HepG2 (cell line): ENCODE data around the gene OR6N1. TPM values are rescaled to one million over a fixed set of nuclear protein-coding genes. Genes with fewer than 3 reads are reported as not detected.

Experiments
- ATAC-seq: fragments of 200-7000 bp; cut with Tn5 transposase; 3 replicates; pipeline ENCODE4 v1.9.1; 2020; ENCODE audit warnings: mild to moderate bottlenecking, moderate library complexity
- BruUV-seq: library from RNA; stranded (reverse); fragments of 400-500 nt; replicated peaks from 2 replicates; lab custom pipeline; 2021; lab: Mats Ljungman, UMichigan
- CTCF ChIA-PET: fragments of 300-600 bp; formaldehyde crosslinking; extraction: SDS; loops from one replicate; lab custom pipeline; 2021; ENCODE audit warnings: low total read pairs, inconsistent platforms, low intra/inter-chr PET ratio; lab: Yijun Ruan, JAX
- POLR2A ChIA-PET: fragments of 350-600 bp; sonication (Branson Sonifier 250); formaldehyde crosslinking; loops from one replicate; lab custom pipeline; 2020; ENCODE audit warnings: antibody characterized with exemption, inconsistent platforms; lab: Yijun Ruan, JAX
- DNase-seq: peaks from one replicate; pipeline ENCODE4 v3.0.0-alpha.2; 2015; ENCODE audit warnings: low spot score
- FAIRE-seq: peaks from 3 replicates; lab custom pipeline; 2011; peaks lifted over from hg19 to GRCh38; lab: Jason Lieb, UNC
- H2AFZ ChIP-seq: one replicate; pipeline ENCODE4 v1.6.1; 2011; ENCODE audit warnings: low read length, inconsistent platforms
- H3K27ac ChIP-seq: fragments of 300-600 bp; 3 replicates; pipeline ENCODE4 v1.8.0; 2011; ENCODE audit warnings: mixed run types, mild to moderate bottlenecking, mixed read lengths, low read length, inconsistent platforms; ENCODE audit not compliant: insufficient read depth; ENCODE audit errors: extremely low read length
- H3K27me3 ChIP-seq, 2 experiments: fragments of 200-600 bp in 1 of 2; 2 replicates in 1 of 2; 3 replicates in 1 of 2; pipeline versions ENCODE4 v1.6.0 to v1.8.0; 2011; ENCODE audit warnings: low read length in 2 of 2, mild to moderate bottlenecking in 2 of 2, moderate library complexity in 2 of 2, inconsistent platforms in 1 of 2; ENCODE audit not compliant: insufficient read depth in 2 of 2, control insufficient read depth in 1 of 2
- H3K36me3 ChIP-seq, 2 experiments: fragments of 200-600 bp in 1 of 2; replicated peaks in 1 of 2; 2 replicates in 1 of 2; 3 replicates in 1 of 2; pipeline versions ENCODE4 v1.5.1 to v1.8.0; 2011; ENCODE audit warnings: low read length in 2 of 2, inconsistent platforms in 1 of 2; ENCODE audit not compliant: insufficient read depth in 2 of 2, control insufficient read depth in 1 of 2
- H3K4me1 ChIP-seq: 2 replicates; pipeline ENCODE4 v1.5.1; 2012; ENCODE audit warnings: low read length, inconsistent platforms; ENCODE audit not compliant: insufficient read depth
- H3K4me2 ChIP-seq: 2 replicates; pipeline ENCODE4 v1.6.0; 2011; ENCODE audit warnings: low read depth, low read length, inconsistent platforms
- H3K4me3 ChIP-seq, 3 experiments: fragments of 200-600 bp in 1 of 3; sonication (generic), shearing (Covaris generic) in 1 of 3; replicated peaks in 1 of 3; 2 replicates each; pipeline ENCODE4 v1.5.1; 2011 to 2016; ENCODE audit warnings: low read length in 3 of 3, inconsistent platforms in 2 of 3, low read depth in 2 of 3, mild to moderate bottlenecking in 2 of 3, control low read depth in 1 of 3, mixed read lengths in 1 of 3; ENCODE audit not compliant: insufficient read depth in 1 of 3
- H3K79me2 ChIP-seq: one replicate; pipeline ENCODE4 v1.6.1; 2011; ENCODE audit warnings: low read length, inconsistent platforms; ENCODE audit not compliant: insufficient read depth
- H3K9ac ChIP-seq: 2 replicates; pipeline ENCODE4 v1.6.0; 2011; ENCODE audit warnings: mild to moderate bottlenecking, low read depth, low read length, inconsistent platforms; ENCODE audit not compliant: insufficient read depth
- H3K9me3 ChIP-seq: 2 replicates; pipeline ENCODE4 v1.5.1; 2012; ENCODE audit warnings: mild to moderate bottlenecking, low read length
- H4K20me1 ChIP-seq: 2 replicates; pipeline ENCODE4 v1.6.0; 2011; ENCODE audit warnings: inconsistent platforms, mild to moderate bottlenecking, low read length, moderate library complexity; ENCODE audit not compliant: insufficient read depth
- CBX2 ChIP-seq, 2 experiments: fragments of 200-600 bp in 1 of 2; sonication (generic); formaldehyde crosslinking in 1 of 2; IDR thresholded peaks; 2 replicates each; pipeline versions ENCODE4 v1.7.0 to v1.8.1; 2018 to 2022; ENCODE audit warnings: low read depth in 2 of 2, low read length in 1 of 2, mild to moderate bottlenecking in 1 of 2, missing genetic modification reagents in 1 of 2
- CBX5 ChIP-seq: sonication (generic); formaldehyde crosslinking; IDR thresholded peaks from 2 replicates; pipeline ENCODE4 v1.4.0; 2020; ENCODE audit warnings: missing genetic modification reagents, borderline replicate concordance
- CHD4 ChIP-seq: fragments of 200-600 bp; sonication (generic); IDR thresholded peaks from 2 replicates; pipeline ENCODE4 v1.7.0; 2017; ENCODE audit warnings: mild to moderate bottlenecking, low read length, borderline replicate concordance
- FOSL1 ChIP-seq: sonication (generic); formaldehyde crosslinking; IDR thresholded peaks from 2 replicates; pipeline ENCODE4 v1.9.0; 2021; ENCODE audit warnings: missing genetic modification reagents, borderline replicate concordance
- GATAD1 ChIP-seq: IDR thresholded peaks from 2 replicates; pipeline ENCODE4 v1.6.1; 2016; ENCODE audit warnings: missing genetic modification reagents, missing compliant biosample characterization
- HNF4A ChIP-seq: sonication (generic); formaldehyde crosslinking; IDR thresholded peaks from 2 replicates; pipeline ENCODE4 v1.4.0; 2020; ENCODE audit warnings: missing genetic modification reagents
- JARID2 ChIP-seq: sonication (generic); formaldehyde crosslinking; IDR thresholded peaks from 2 replicates; pipeline ENCODE4 v1.8.1; 2023; ENCODE audit warnings: missing genetic modification reagents, inconsistent platforms; ENCODE audit not compliant: insufficient replicate concordance
- KLF12 ChIP-seq: sonication (generic); formaldehyde crosslinking; IDR thresholded peaks from 2 replicates; pipeline ENCODE4 v1.4.0; 2020; ENCODE audit warnings: missing genetic modification reagents, borderline replicate concordance
- MEF2D ChIP-seq: sonication (generic); formaldehyde crosslinking; IDR thresholded peaks from 2 replicates; pipeline ENCODE4 v1.5.1; 2020; ENCODE audit warnings: mild to moderate bottlenecking, missing genetic modification reagents
- NR1H2 ChIP-seq: sonication (generic); formaldehyde crosslinking; IDR thresholded peaks from 2 replicates; pipeline ENCODE4 v1.8.1; 2022; ENCODE audit warnings: low read depth, missing genetic modification reagents, borderline replicate concordance
- NR3C1 ChIP-seq: sonication (generic); formaldehyde crosslinking; IDR thresholded peaks from 2 replicates; pipeline ENCODE4 v1.4.0; 2020; ENCODE audit warnings: missing genetic modification reagents
- RBM39 ChIP-seq: fragments of 200-400 bp; formaldehyde crosslinking; IDR thresholded peaks from one replicate; pipeline ENCODE4 v1.6.1; 2018; ENCODE audit warnings: antibody characterized with exemption, mild to moderate bottlenecking, low read depth, low read length; ENCODE audit not compliant: poor library complexity, severe bottlenecking
- SNRNP70 ChIP-seq: fragments of 200-400 bp; formaldehyde crosslinking; IDR thresholded peaks from 2 replicates; pipeline ENCODE4 v1.6.1; 2017; ENCODE audit warnings: mild to moderate bottlenecking, low read depth, low read length, moderate library complexity
- TOE1 ChIP-seq: sonication (generic); formaldehyde crosslinking; IDR thresholded peaks from 2 replicates; pipeline ENCODE4 v1.4.0; 2020; ENCODE audit warnings: mild to moderate bottlenecking, missing genetic modification reagents
- ZNF234 ChIP-seq: sonication (generic); formaldehyde crosslinking; conservative IDR thresholded peaks from 2 replicates; pipeline ENCODE4 v1.5.1; 2020; ENCODE audit warnings: mild to moderate bottlenecking, missing genetic modification reagents
- ZNF264 ChIP-seq: sonication (generic); formaldehyde crosslinking; IDR thresholded peaks from 2 replicates; pipeline ENCODE4 v1.4.0; 2020; ENCODE audit warnings: missing genetic modification reagents
- ZNF510 ChIP-seq: sonication (generic); formaldehyde crosslinking; IDR thresholded peaks from 2 replicates; pipeline ENCODE4 v1.4.0; 2020; ENCODE audit warnings: low read depth, mild to moderate bottlenecking, missing genetic modification reagents
- ZNF792 ChIP-seq: IDR thresholded peaks from 2 replicates; pipeline ENCODE4 v1.6.1; 2016
- ZSCAN12 ChIP-seq: sonication (generic); formaldehyde crosslinking; IDR thresholded peaks from 2 replicates; pipeline ENCODE4 v1.9.0; 2021; ENCODE audit warnings: mild to moderate bottlenecking, missing genetic modification reagents
- ZZZ3 ChIP-seq: sonication (generic); formaldehyde crosslinking; IDR thresholded peaks from 2 replicates; pipeline ENCODE4 v1.4.0; 2020; ENCODE audit warnings: missing genetic modification reagents, mild to moderate bottlenecking, borderline replicate concordance
- whole genome bisulfite sequencing: methylation state at CpG from one replicate; pipeline ENCODE4 v1.1.6; 2017; ENCODE audit warnings: low lambda C conversion rate; 5-methylcytosine and 5-hydroxymethylcytosine counted together
- in situ Hi-C: cut with HindIII; loops from 2 replicates; pipeline ENCODE4 v1.10.0; 2017; ENCODE audit warnings: low pct_unique_long_range_greater_than_20kb; ENCODE audit not compliant: extremely low pct_ligation_motif_present
- intact Hi-C: fragments of 100-400 bp; cut with micrococcal nuclease; formaldehyde crosslinking; loops from one replicate; pipeline ENCODE4 v1.10.0; 2022; ENCODE audit not compliant: unreplicated experiment
- polyA plus RNA-seq, 8 experiments: library from polyadenylated mRNA; depleted of rRNA in 3 of 8; stranded (reverse) in 7 of 8; unstranded in 1 of 8; fragments of >200 nt; fragmentation: Illumina TruSeq in 4 of 8; extraction: Trizol in 4 of 8; gene quantifications; 2 replicates each; pipeline versions ENCODE4 v1.2.1 to v1.2.3, GENCODE V29; 2011 to 2016; ENCODE audit warnings: low read depth in 4 of 8, missing spikeins in 1 of 8, mixed read lengths in 1 of 8; ENCODE audit not compliant: insufficient read depth in 1 of 8
- total RNA-seq, 5 experiments: library from RNA; depleted of rRNA; stranded (reverse); fragments of >200 nt; fragmentation: Illumina TruSeq; extraction: Trizol; gene quantifications; 2 replicates each; pipeline ENCODE4 v1.2.3, GENCODE V29; 2016; ENCODE audit warnings: low read depth in 1 of 5
- TF ChIP-seq, protein P1 (sequence below): sonication (generic); IDR thresholded peaks from 2 replicates; pipeline ENCODE4 v1.6.1; 2016; ENCODE audit warnings: low read depth, borderline replicate concordance
- TF ChIP-seq, protein P2 (sequence below): sonication (generic); formaldehyde crosslinking; IDR thresholded peaks from 2 replicates; pipeline ENCODE4 v1.8.0; 2022; ENCODE audit warnings: missing genetic modification reagents, mild to moderate bottlenecking, inconsistent platforms, borderline replicate concordance

The OR6N1 gene
- total and polyA plus RNA-seq, 2 of the 13 experiments (the other 11 are each of a cell fraction or from before 2014, with no cell fraction given), result not detected

GRCh38 chr1:158731707-158732106, 40.3 kb downstream of the OR6N1 start (continued):
- TF ChIP-seq, protein P1, sequence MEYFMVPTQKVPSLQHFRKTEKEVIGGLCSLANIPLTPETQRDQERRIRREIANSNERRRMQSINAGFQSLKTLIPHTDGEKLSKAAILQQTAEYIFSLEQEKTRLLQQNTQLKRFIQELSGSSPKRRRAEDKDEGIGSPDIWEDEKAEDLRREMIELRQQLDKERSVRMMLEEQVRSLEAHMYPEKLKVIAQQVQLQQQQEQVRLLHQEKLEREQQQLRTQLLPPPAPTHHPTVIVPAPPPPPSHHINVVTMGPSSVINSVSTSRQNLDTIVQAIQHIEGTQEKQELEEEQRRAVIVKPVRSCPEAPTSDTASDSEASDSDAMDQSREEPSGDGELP, result no peak
- TF ChIP-seq TOE1 (CRISPR knock-in tag) (no peak), SNRNP70 (no peak), ZNF510 (no peak), NR3C1 (CRISPR knock-in tag) (no peak)

GRCh38 chr1:158730453-158730852, 41.5 kb downstream of the OR6N1 start:
- H3K27me3 ChIP-seq, result no peaks in the 10 kb centered on the region
- no peaks in the 10 kb centered on the region for H3K79me2 ChIP-seq
- H3K9ac ChIP-seq, result no peak overlapping the region
- TF ChIP-seq ZNF234 (CRISPR knock-in tag), result no peak
- no peak for TF ChIP-seq KLF12 (CRISPR knock-in tag)
- TF ChIP-seq ZZZ3, result no peak
- no peak for TF ChIP-seq ZSCAN12 (CRISPR knock-in tag)
- TF ChIP-seq FOSL1, result no peak
- TF ChIP-seq RBM39, result no peak
- TF ChIP-seq NR1H2 (CRISPR knock-in tag), result no peak
- no peak for TF ChIP-seq JARID2
- TF ChIP-seq MEF2D, result no peak
- no peak for TF ChIP-seq ZNF264 (CRISPR knock-in tag)
- no peak for TF ChIP-seq ZNF792 (CRISPR knock-in tag)
- TF ChIP-seq CBX2 (IDR thresholded peaks at IDR 0.05; ENCODE audit: low read depth, low read length), result no peak
- TF ChIP-seq CBX2 (CRISPR knock-in tag; IDR thresholded peaks at IDR 0.05; ENCODE audit: low read depth), result no peak
- no peak for TF ChIP-seq CBX5 (CRISPR knock-in tag)
- TF ChIP-seq, protein P2, sequence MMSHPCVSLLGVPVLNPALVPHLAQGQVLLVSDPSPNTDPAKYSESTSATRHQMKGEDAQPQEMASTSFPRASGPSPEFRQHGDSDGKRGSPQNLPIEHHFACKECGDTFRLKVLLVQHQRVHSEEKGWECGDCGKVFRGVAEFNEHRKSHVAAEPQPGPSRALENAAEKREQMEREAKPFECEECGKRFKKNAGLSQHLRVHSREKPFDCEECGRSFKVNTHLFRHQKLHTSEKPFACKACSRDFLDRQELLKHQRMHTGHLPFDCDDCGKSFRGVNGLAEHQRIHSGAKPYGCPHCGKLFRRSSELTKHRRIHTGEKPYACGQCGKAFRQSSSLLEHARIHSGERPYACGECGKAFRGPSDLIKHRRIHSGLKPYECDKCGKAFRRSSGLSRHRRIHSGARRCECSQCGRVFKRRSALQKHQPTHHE (CRISPR knock-in tag), result no peak
- TF ChIP-seq CHD4, result no peak
- no peak for TF ChIP-seq HNF4A
- no peak for TF ChIP-seq GATAD1 (CRISPR knock-in tag)
- TF ChIP-seq, all 625 proteins: peak for 0
- WGBS, result 11% methylated on average over 4 of the region's 4 CpGs
- peaks cover 6% of the 10 kb centered on the region; the same call in 1 of the 2 replicates for H3K9me3 ChIP-seq
- no peak overlapping the region for H3K27ac ChIP-seq
- no peak for DNase-seq
- POLR2A ChIA-PET, result no interaction called here
- H3K36me3 ChIP-seq, result no peaks in the 10 kb centered on the region
- no peak overlapping the region for H2AFZ ChIP-seq
- no peak overlapping the region for H3K4me2 ChIP-seq
- in situ Hi-C loops, result no loop called here
- H4K20me1 ChIP-seq, result no peaks in the 10 kb centered on the region
- no peak overlapping the region for H3K4me3 ChIP-seq
- intact Hi-C loops, result no loop called here
- H3K4me1 ChIP-seq, result no peaks in the 10 kb centered on the region
- CTCF ChIA-PET, result no interaction called here
- BruUV-seq, result no TSS peak
- no peak for ATAC-seq
- FAIRE-seq, result no peak
